Measurements from ENCODE around the gene WDR33. TPM values are rescaled to one million over a fixed set of nuclear protein-coding genes. Genes with fewer than 3 reads are reported as not detected.
A peak's percentile ranks its signal among the peaks of the same experiment; 100 is the strongest.

WDR33 gene
- total and polyA plus RNA-seq, 9 of the 15 experiments (the other 6 are each of a cell fraction or from before 2014, with no cell fraction given) = 24.2 to 57.4 (median 38.4) TPM

- no peak for TF ChIP-seq OTX1 (CRISPR knock-in tag; IDR thresholded peaks at IDR 0.05)
- TF ChIP-seq SMARCC2 (IDR thresholded peaks at IDR 0.05; ENCODE audit: low read depth) = no peak
- no peak for TF ChIP-seq ZNF165 (CRISPR knock-in tag; IDR thresholded peaks at IDR 0.05; ENCODE audit: borderline replicate concordance)
Observed at GRCh38 chr2:127718271-127718670, 92.7 kb downstream of the WDR33 start (continued).

DNA sequence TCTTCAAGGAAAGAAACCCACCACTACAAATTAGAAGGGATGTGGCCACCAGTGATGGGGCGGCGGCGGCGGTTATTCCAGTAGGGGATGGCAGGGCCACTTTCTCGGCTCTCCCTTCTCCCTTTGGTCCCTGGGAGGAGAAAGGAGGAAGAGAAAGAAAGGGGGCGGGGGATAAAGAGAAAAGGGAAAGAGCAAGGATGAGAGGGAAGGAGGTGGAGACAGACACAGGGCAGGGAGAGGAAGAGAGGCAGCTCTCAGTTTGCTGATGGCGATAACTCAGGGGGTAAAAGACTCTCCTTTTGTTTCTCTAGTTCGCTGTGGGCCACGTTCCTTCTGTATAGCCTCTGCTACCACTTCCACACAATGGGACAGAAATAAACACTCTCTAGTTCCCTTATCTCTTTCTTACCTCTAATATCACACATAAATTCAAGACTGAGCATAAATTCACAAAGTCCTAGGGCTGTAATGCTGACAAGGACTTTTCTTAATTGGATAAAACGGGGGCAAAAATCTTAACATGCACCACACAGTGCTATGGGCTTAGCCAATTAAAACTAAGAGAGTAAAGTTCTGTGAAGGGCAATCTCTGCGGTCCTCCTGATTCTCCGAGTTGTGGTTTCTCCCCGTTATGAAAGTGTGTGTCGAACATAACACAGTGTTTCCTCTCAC is 95.1 kb downstream of the WDR33 start:
- Histone ChIP-seq H3K9me3 (replicated peaks; ENCODE audit: control insufficient read depth, insufficient read depth, low read depth, low read length) (no peaks in the 10 kb centered on the region), H3K9me1 (ENCODE audit: control insufficient read depth, insufficient read depth, low read length) (peaks cover 2% of the 10 kb centered on the region), H3K9ac (ENCODE audit: insufficient read depth in 1 of 2, low read depth in 2 of 2, low read length in 2 of 2) (no peak overlapping the region), H4K20me1 (replicated peaks; ENCODE audit: control insufficient read depth, insufficient read depth, low read length) (no peaks in the 10 kb centered on the region), H3K79me2 (ENCODE audit: control insufficient read depth, insufficient read depth, low read length) (no peaks in the 10 kb centered on the region), H3K4me2 (ENCODE audit: insufficient read depth, low read length) (no peak overlapping the region), H3K4me1 (replicated peaks in 1 of 2; ENCODE audit: control insufficient read depth in 2 of 2, insufficient read depth in 2 of 2, low read length in 2 of 2) (peaks cover 0 to 5% of the 10 kb centered on the region in 2 experiments; a peak in 1 of 5 replicates), H3K36me3 (ENCODE audit: control insufficient read depth, insufficient read depth, low read length) (peaks cover 69% of the 10 kb centered on the region), H3K4me3 (no peak overlapping the region), H3K27ac (ENCODE audit: extremely low read depth, low read depth, low read length) (no peak overlapping the region), H2AFZ (ENCODE audit: low read depth, low read length) (no peak overlapping the region), H3K27me3 (ENCODE audit: control insufficient read depth in 2 of 2, insufficient read depth in 2 of 2, low read length in 2 of 2) (no peaks in the 10 kb centered on the region)
- BruUV-seq (replicated peaks) = TSS peak; percentile 21
- DNase-seq (ENCODE audit: extremely low read depth in 1 of 4, low spot score in 3 of 4) = no peak
- ChIA-PET CTCF (ENCODE audit: low intra/inter-chr PET ratio) (no interaction called here), POLR2A (interaction anchor here (0.7 to 1.3 kb wide), 3 partner anchors 11 to 18 kb away, joined by 3 to 4 read pairs (median 3); no protein-coding TSS in a partner anchor)
- FAIRE-seq = no peak
- 83% methylated on average over 8 of the region's 14 CpGs for WGBS (ENCODE audit: insufficient coverage, low coverage, missing lambda C conversion rate)
- TF ChIP-seq ZBTB5 (IDR thresholded peaks at IDR 0.05) (no peak), ZNF316 (IDR thresholded peaks at IDR 0.05) (peak; percentile 49; the same call in 1 of the 2 replicates), C11orf30 (IDR thresholded peaks at IDR 0.05; ENCODE audit: low read depth) (peak; percentile 26; the same call in 1 of the 2 replicates)
- no peak for ATAC-seq
- intact Hi-C loops (cut with micrococcal nuclease) (no loop called here), in situ Hi-C loops (cut with MboI) (no loop called here)
